HG02571 (cell line): ENCODE measurements around the gene PAPPA2.
"Not testable (repeated sequence)": the region's sequence is repeated elsewhere in the genome, so short reads cannot be mapped to it uniquely, and the experiment has no call there.

Experiments used
- ATAC-seq: cut with Tn5 transposase; IDR thresholded peaks from one replicate; pipeline ENCODE4 v1.9.1; 2021; ENCODE audit warnings: mild to moderate bottlenecking, moderate library complexity; ENCODE audit not compliant: unreplicated experiment

PAPPA2 gene

DNA sequence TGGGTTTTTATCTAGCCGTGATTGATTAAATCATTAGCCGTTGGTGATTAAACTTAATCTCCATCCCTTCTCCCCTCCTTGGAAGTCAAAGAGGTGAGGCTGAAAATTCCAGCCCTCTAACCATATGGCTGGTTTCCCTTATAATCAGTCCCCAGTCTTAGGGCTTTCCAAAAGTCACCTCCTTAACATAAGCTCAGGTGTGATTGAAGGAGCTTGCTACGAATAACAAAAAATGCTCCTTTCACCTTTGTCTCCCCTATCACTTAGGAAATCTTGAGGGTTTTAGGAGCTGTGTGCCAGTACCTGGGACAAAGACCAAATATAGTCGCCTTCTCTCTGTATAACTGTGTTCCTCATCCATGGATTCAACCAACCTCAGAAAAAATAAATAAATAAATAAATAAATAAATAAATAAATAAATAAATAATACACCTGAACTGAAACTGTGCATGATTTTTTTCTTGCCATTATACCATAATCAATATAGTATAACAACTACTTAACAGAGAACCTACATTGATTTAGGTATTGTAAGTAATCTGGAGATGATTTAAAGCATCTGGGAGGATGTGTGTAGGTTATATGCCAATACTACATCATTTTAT lies 82.2 kb downstream of the PAPPA2 start:
- ATAC-seq, result no peak

GRCh38 chr1:176546825-176547224 lies 83.8 kb downstream of the PAPPA2 start:
- no peak for ATAC-seq

GRCh38 chr1:176551146-176551545 lies 88.2 kb downstream of the PAPPA2 start:
- no peak for ATAC-seq

- ATAC-seq, result no peak
These were observed 89.4 kb downstream of the PAPPA2 start for GRCh38 chr1:176552217-176552991.

- ATAC-seq, result no peak
These were observed 90.0 kb downstream of the PAPPA2 start for GRCh38 chr1:176552999-176553398.

DNA sequence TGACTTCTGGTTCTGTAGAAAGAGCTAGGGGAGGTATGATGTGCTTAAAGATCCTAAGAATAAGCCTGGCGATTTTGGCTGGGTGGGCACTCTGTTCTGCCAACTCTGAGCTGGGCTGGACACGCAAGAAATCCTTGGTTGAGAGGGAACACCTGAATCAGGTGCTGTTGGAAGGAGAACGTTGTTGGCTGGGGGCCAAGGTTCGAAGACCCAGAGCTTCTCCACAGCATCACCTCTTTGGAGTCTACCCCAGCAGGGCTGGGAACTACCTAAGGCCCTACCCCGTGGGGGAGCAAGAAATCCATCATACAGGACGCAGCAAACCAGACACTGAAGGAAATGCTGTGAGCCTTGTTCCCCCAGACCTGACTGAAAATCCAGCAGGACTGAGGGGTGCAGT lies 93.3 kb downstream of the PAPPA2 start:
- no peak for ATAC-seq

DNA sequence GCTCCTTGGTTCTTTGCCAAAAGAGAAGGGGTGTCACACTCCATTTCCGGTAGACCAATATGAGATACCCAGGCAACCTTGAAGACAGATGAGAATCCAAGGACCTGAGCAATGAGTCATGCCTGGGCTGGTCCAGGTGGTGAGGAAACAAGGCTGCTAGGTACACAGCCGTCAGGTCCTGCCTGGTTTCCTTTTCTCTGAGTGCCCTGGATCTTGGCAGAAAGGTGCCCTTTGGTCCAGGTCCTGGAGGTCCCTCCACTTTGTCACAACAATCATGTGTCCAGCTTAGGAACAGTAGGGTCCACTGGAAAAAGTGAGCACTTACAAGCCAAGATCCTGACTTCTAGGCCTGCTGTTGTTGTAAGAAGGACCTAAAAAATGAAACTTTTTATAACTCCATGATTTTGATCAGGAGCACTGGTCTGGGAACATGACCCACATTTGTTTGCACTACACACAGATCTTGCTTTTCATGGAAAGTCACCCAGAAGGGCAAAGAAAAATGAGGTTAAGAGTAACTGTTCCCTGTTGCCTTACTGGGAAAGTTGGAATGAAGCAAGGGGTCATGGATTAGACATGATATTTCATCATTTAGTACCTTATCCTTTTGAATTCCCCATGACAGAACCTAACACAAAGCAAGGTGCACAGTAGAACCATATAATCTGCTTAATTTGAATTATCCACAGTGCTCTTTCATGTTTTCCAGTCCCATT lies 94.7 kb downstream of the PAPPA2 start:
- ATAC-seq, result no peak

DNA sequence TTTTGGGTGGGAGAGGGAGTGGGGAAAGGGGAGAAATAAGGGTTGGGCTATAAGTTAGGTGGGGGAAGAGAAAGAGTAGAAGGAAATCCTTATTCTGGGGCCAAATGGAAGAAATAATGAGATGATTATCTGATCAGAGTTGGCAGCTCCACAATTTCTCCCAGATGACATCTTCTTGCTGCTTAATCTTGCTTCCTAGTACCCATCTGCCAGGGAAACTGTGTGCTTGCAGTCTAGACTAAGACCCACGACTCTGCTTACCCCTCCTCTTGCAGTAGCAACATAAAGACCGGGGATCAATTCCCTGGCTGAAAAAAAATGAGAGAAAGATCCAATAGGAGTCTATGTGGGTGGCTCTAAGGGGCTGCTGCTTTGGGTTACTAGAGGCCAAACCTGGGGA lies 95.6 kb downstream of the PAPPA2 start:
- ATAC-seq, result no peak

DNA sequence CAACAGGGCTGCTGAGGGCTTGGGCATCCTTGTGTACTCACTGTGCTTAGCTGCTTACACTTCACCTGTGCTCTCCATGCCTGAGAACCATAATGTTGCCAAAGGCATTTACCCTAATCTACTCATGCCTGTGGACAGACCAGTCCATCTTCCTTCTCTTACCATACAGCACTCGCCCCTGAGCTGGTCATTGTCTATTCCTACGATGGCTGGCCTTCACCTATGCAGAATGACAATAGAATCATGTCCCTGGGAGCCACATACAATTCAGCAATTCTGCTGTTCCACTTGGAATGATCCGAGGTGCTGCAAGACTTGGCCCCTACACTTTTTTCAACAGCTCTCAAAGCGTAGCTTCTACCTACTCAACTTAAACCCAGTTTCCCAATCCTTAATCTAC lies 96.5 kb downstream of the PAPPA2 start:
- ATAC-seq, result no peak

GRCh38 chr1:176559878-176560277 lies 96.9 kb downstream of the PAPPA2 start:
- peak; percentile 82 for ATAC-seq

DNA sequence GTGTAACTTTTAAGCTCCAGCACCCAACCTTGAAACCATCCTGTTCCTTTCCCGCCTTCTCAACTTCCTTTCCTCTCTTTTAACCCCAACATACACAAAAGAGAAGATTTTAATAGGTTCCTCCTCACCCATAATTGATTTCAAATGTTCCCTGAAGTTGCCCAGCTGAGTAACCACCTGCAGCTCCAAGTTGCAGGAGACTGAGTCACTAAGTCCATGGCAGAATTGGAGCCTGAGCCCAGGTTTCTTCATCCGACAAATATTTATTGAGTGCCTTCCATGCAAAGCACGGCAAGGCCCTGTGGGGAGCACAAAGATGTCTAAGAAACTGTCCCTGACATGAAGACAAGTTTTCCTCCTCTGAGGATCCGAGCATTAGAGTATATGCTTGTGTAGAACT lies 97.7 kb downstream of the PAPPA2 start:
- no peak for ATAC-seq

- ATAC-seq, result not testable (repeated sequence)
These were observed 98.8 kb downstream of the PAPPA2 start for GRCh38 chr1:176561761-176562160.

DNA sequence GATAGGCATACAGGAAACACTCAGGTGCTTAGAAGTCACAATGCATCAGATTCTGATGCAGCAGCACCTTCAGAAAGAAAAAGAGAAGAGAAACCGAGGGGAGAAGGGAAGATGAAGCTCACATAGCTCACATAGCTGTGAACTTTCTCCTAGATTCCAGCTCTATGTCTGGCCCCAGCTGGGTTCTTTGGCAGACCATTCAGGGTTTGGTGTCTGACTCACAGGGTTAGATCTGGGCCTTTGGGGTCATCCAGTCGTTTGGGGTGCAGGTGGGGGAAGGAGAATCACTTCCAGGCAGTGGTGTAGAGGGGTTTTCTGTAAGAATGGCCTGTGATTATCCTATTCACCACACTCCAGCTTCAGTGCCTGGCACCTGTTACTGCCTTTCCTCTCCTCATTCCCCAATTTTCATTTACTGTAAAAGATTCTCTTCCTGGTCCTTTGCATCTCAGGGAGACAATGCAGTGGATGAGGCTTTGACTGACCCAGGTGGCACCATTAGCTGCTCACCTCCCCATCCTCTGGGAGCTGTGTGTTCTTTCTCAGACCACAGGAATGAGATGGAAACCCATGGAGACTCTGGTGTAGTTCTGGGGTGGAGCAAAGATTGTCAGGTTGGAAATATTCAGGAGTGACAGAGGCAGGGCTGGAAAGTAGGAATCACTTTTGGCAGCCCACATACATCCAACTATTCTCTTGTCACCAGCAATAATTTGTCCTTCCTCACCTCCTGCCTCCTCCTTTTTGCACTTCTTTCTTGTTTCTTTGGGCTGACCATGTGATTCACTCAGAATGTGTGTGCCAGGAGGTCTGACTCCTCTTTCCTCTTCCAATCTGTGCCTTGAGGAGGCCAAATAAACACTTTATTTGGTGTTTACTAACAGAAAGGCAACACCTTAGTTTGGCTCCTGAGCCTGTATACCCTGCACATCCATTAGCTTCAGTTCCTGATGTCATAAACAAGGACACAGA lies 103.3 kb downstream of the PAPPA2 start:
- no peak for ATAC-seq

- ATAC-seq, result no peak
These were observed 104.3 kb downstream of the PAPPA2 start for GRCh38 chr1:176567190-176567794.

DNA sequence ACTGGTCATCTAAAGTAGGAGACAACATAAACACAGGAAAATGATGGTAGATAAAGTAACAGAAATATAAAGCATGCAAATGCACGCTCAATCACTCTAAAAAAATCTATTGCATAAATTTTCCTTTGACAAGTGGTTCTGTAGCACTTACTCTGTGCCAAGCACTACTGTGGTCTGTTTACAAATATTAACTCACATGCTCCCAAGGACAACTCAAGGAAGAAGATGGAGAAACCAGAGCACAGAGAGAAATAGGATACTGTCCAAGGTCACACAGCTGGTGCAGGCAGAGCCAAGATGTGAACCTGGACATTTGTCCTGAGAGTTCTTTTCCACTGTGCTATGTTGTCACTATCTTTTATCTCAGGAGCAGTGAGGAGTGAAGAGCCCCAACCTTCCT lies 105.2 kb downstream of the PAPPA2 start:
- no peak for ATAC-seq

GRCh38 chr1:176574756-176575155 lies 111.8 kb downstream of the PAPPA2 start:
- no peak for ATAC-seq

GRCh38 chr1:176575991-176576390 lies 113.0 kb downstream of the PAPPA2 start:
- ATAC-seq, result no peak

DNA sequence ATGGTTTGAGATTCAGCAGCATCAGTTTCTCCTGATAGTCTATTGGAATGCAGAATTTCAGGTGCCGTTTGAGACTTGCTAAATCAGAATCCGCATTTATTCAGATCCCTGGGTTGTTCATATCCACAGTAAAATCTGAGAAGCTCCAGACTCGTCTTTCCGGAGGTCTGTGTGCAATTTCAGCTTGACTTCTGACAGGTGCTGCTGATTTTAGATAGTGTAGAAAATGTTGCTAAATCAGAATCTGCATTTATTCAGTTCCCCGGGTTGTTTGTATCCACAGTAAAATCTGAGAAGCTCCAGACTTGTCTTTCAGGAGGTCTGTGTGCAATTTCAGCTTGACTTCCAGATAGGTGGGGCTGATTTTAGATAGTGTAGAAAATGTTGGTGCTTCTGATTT lies 113.7 kb downstream of the PAPPA2 start:
- ATAC-seq, result no peak

DNA sequence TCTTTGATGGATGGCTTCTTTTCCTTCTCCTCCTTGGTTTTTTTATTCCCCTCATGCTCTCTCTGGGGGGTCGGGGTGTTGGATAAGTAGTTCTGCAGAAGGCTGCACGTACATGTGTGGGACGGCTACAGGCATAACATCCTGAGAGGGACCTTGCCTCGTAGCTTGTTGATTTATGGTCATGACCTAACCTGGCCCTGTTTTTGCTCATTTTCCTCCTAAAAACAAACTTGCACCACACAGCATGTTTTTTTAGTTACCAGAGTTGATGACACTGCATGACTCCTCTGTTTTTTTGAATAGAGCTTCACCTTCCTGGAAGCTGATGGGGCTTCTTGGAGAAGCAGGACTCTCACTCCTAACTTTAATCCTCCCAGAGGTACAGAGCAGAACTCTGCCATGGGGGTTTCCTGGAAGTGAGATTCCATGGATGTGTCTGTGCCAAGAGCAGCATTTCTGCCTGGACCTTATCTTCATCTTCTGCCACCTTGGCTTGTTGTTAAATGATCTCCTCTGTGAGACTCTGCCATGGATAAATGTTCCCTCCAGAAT lies 114.7 kb downstream of the PAPPA2 start:
- no peak for ATAC-seq

GRCh38 chr1:176579087-176579486 lies 116.1 kb downstream of the PAPPA2 start:
- no peak for ATAC-seq
